IPS DF 4.7 (cell line): ENCODE data around the gene FZD10.

Experiments
- DNase-seq: peaks from one replicate; pipeline ENCODE4 v3.0.0-alpha.2; 2013; ENCODE audit warnings: low spot score; ENCODE audit errors: extremely low read depth

Gene FZD10

GRCh38 chr12:130132831-130133511 is 29.3 kb upstream of the FZD10 start:
- DNase-seq, result no peak

- DNase-seq, result no peak
These were observed 28.3 kb upstream of the FZD10 start for GRCh38 chr12:130133851-130134562.

GRCh38 chr12:130134563-130134915 is 27.7 kb upstream of the FZD10 start:
- no peak for DNase-seq

GRCh38 chr12:130136509-130137039 is 25.7 kb upstream of the FZD10 start:
- no peak for DNase-seq

DNA sequence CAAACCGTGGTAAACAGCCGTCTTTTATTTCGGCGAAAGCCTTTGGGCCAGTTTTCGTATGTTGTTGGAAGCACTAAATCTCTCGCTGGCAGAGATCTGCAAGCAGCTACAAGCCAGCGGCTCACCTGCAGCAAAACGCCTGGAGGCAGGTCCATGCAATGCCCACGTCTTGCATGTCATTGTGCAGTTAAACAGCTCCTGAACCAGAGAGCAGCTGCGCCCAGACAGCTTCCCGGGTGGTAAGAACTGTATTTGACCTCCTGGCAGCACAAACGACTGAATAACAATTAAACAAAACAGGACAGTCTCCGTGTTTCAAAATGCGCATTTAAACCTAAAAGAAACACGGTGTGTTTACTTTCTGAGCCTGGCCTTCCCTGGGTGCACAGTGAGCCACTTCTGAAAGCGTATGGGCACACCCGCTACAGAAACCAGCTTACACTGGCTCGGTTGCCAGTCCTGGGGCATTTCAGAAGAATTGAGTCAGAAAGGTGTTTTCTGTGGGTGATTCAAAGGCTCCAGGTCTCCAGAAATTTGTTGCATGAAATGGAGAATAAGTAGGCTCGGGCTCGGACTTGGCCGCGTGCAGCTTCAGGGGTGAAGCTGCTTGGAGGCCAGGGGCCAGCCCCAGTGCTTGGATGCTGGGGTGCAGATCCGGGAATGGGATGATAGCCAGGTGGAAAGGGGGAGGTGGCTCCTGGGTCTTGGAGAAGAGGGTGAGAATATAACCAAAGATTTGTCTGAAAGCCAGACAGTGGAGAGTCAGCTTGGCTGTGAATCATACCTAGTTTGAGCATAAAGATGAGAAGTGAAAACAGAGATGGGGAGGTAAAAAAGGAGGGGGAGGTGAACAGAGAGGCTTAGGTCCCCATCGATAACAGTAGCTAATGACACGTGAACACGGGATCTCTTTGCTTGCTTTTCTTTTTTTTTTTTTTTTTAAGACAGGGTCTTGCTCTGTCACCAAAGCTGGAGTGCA is 24.9 kb upstream of the FZD10 start:
- DNase-seq, result no peak

- no peak for DNase-seq
These were observed 23.8 kb upstream of the FZD10 start for GRCh38 chr12:130138478-130138877.

GRCh38 chr12:130139567-130140421 is 22.5 kb upstream of the FZD10 start:
- no peak for DNase-seq

DNA sequence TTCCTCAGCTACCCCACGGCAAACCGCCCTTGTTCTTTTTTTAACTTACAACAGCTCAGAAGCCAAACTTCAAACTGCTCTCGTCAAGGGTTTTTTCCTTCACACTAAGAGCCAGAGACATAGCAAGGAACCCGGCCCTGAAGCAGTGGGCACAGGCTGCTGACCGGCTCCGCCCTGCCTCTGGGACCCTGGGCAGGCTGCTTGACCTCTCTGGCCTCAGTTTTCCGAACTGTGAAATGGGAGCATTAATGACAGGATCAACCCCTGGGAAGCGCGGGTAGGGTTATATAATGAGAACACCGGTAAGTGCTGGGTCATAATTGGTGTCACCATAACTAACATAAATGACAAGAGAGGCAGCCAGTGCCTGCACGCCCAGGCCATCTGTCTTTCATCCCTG is 21.2 kb upstream of the FZD10 start:
- DNase-seq, result no peak

GRCh38 chr12:130141901-130142683 is 20.2 kb upstream of the FZD10 start:
- no peak for DNase-seq

GRCh38 chr12:130142736-130143135 is 19.5 kb upstream of the FZD10 start:
- DNase-seq, result no peak

DNA sequence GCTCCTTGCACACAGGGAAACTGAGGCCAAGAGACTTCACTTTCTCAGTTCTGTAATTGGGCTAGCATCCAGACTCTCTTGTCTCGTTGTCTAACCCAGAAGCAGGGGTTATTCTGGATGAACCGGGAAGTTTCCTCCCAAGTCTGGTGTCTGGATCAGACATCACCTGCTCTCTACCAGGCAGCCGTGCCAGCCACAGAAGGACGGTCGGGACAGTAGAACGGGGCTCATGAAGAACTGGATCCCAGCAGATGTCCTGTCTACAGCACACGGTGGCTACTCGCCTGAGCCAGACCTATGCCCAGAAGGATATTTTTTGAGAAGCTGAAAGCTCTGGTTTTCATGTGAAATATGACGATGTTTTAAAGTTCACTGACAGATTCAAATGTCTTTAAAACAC is 19.1 kb upstream of the FZD10 start:
- no peak for DNase-seq

DNA sequence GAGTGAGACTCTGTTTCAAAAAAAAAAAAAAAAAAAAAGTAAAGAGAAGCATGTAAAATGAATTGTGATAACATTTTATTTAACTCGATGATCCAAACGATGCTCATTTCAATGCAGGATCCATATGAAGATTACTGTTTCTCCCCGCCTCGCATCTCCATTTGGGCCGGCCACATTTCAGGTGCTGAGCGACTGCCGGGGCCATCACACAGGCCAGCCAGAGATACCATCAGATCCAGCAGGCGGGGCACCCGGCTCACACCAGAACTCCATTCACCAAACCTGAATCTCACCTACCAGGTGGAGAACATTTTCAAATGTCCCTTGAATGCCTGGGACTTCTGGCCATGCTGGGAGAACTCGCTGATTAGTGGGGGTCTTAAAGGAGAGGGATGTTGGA is 18.0 kb upstream of the FZD10 start:
- no peak for DNase-seq

DNA sequence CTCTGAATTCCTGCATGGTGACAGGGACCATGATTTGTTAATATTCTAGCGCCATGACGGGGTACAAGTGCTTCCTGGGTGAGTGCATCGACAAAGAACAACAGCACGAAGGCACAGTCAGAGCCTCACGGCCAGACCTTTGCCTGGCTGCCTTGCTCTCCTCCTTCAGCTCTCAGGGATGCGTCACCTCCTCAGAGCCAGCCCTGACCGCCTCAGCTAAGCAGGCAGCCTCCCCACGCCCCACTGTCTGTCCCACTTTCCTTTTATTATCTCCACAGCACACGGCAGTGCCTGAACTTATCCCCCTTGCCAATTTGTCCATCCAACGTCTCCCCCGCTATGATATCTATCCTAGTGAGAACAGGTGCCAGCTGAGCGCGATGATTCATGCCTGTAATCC is 16.5 kb upstream of the FZD10 start:
- DNase-seq, result no peak

- no peak for DNase-seq
These were observed 15.9 kb upstream of the FZD10 start for GRCh38 chr12:130146176-130146931.

GRCh38 chr12:130147875-130148596 is 14.2 kb upstream of the FZD10 start:
- no peak for DNase-seq

DNA sequence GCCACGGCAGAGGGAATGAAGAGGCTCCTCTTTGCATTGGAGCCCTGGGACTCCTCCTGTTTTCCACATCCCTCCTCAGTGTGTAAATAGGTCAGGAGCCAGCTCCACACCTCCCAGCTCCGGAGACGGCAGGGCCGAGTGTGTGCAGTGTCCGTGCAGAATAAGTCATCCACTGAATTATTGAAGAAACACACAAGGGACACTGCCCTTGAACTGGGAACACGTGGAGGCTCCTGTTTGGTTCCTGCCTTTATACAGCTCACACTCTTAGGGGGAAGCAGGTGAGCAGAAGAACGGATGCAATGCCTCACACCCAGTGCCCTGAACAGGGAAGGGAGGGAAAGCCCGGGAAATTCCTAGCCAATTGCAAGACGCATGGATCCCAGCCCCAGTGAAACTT is 10.4 kb upstream of the FZD10 start:
- no peak for DNase-seq

DNA sequence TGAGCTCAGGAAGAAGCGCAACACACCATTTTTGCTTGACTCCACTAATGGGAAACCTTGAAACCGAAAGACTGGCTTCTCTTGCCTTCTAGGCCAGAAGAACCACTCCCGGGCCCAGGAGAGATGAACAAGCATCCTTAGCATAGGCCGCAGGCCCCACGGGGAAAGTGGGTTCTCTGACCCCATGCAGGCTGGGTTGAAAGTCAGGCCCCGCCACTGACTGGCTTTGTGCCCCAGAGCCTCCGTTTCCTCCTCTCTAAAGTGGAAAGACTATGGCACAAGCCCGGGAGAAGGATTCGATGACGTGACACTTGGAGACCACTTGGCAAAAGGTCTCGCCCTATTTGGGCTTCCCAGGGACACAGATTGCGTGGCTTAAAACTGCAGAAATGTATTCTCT is 9.9 kb upstream of the FZD10 start:
- no peak for DNase-seq

DNA sequence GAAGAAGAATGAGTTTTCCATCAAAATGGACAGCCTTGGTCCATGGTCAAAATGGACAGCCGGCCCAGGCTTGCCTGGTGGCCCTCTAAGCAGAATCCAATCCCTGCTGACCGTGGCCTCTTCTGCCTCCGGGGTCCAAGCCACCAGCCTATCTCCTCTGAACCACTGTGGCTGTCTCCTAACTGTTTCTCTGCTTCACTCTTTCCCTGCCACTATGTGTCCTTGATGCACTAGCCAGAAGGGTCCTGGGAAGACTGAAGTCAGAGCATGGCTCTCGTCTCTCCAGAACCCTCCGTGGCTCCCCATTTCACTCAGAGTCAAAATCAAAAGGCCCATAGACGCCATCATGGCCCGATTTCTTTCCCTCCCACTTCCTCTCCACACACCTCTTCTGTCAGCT is 8.5 kb upstream of the FZD10 start:
- no peak for DNase-seq
